HL-60 (cell line): ENCODE data around the gene KIAA1671.
"Not testable (repeated sequence)": the region's sequence is repeated elsewhere in the genome, so short reads cannot be mapped to it uniquely, and the experiment has no call there.

Experiments
- DNase-seq, 2 experiments: peaks; one replicate each; pipeline ENCODE4 v3.0.0-alpha.2; 2010 to 2020; ENCODE audit warnings: low read depth in 1 of 2, low spot score in 1 of 2
- H3K27ac ChIP-seq: fragments of 250-450 bp; sonication (Bioruptor Pico); replicated peaks from 2 replicates; pipeline ENCODE4 v1.5.1; 2020; ENCODE audit warnings: mild to moderate bottlenecking, moderate library complexity
- H3K27me3 ChIP-seq: fragments of 250-450 bp; sonication (Bioruptor Pico); 2 replicates; pipeline ENCODE4 v1.5.1; 2021; ENCODE audit warnings: mild to moderate bottlenecking, moderate library complexity; ENCODE audit not compliant: insufficient read depth, poor library complexity, severe bottlenecking
- H3K4me3 ChIP-seq: replicated peaks from 2 replicates; pipeline ENCODE4 v1.5.1; 2011; ENCODE audit warnings: mild to moderate bottlenecking, control low read depth, low read length; ENCODE audit not compliant: insufficient read depth
- GABPA ChIP-seq: IDR thresholded peaks from 2 replicates; pipeline ENCODE4 v1.6.1; 2012; ENCODE audit warnings: low read depth
- POLR2AphosphoS5 ChIP-seq: IDR thresholded peaks from 2 replicates; pipeline ENCODE4 v1.6.1; 2012; ENCODE audit warnings: low read depth
- SPI1 ChIP-seq: IDR thresholded peaks from 2 replicates; pipeline ENCODE4 v1.6.1; 2012; ENCODE audit warnings: low read depth, mild to moderate bottlenecking, borderline replicate concordance
- TF ChIP-seq, protein P1 (sequence below): IDR thresholded peaks from 2 replicates; pipeline ENCODE4 v1.6.1; 2012; ENCODE audit warnings: low read depth; ENCODE audit not compliant: insufficient replicate concordance
- TF ChIP-seq, protein P2 (sequence below): IDR thresholded peaks from one replicate; pipeline ENCODE4 v1.5.1; 2011; ENCODE audit warnings: low read length, control low read depth, inconsistent platforms; ENCODE audit not compliant: insufficient read depth

The KIAA1671 gene

DNA sequence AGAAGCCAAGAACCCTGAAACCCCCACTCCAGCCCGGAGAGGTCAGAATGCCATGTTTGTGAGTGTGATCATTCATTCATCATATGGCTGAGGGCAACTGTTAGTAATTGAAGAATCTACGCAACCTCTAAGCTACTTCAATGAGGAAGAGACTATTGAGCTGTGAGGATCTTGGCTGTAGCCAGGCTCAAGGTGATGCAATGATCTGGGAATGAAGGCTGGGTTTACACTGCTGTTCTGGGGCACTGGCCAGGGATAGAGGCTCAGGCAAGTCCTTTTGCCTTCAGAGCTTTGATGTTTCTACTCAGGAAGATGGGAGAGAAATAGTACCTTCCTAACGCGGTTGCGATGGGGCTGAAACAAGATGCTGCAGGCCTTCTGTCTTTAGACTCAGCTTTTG lies 279.8 kb downstream of the KIAA1671 start:
- TF ChIP-seq GABPA, result no peak
- TF ChIP-seq SPI1, result no peak
- TF ChIP-seq, protein P1, sequence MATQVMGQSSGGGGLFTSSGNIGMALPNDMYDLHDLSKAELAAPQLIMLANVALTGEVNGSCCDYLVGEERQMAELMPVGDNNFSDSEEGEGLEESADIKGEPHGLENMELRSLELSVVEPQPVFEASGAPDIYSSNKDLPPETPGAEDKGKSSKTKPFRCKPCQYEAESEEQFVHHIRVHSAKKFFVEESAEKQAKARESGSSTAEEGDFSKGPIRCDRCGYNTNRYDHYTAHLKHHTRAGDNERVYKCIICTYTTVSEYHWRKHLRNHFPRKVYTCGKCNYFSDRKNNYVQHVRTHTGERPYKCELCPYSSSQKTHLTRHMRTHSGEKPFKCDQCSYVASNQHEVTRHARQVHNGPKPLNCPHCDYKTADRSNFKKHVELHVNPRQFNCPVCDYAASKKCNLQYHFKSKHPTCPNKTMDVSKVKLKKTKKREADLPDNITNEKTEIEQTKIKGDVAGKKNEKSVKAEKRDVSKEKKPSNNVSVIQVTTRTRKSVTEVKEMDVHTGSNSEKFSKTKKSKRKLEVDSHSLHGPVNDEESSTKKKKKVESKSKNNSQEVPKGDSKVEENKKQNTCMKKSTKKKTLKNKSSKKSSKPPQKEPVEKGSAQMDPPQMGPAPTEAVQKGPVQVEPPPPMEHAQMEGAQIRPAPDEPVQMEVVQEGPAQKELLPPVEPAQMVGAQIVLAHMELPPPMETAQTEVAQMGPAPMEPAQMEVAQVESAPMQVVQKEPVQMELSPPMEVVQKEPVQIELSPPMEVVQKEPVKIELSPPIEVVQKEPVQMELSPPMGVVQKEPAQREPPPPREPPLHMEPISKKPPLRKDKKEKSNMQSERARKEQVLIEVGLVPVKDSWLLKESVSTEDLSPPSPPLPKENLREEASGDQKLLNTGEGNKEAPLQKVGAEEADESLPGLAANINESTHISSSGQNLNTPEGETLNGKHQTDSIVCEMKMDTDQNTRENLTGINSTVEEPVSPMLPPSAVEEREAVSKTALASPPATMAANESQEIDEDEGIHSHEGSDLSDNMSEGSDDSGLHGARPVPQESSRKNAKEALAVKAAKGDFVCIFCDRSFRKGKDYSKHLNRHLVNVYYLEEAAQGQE, result no peak
- TF ChIP-seq, protein P2, sequence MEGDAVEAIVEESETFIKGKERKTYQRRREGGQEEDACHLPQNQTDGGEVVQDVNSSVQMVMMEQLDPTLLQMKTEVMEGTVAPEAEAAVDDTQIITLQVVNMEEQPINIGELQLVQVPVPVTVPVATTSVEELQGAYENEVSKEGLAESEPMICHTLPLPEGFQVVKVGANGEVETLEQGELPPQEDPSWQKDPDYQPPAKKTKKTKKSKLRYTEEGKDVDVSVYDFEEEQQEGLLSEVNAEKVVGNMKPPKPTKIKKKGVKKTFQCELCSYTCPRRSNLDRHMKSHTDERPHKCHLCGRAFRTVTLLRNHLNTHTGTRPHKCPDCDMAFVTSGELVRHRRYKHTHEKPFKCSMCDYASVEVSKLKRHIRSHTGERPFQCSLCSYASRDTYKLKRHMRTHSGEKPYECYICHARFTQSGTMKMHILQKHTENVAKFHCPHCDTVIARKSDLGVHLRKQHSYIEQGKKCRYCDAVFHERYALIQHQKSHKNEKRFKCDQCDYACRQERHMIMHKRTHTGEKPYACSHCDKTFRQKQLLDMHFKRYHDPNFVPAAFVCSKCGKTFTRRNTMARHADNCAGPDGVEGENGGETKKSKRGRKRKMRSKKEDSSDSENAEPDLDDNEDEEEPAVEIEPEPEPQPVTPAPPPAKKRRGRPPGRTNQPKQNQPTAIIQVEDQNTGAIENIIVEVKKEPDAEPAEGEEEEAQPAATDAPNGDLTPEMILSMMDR, result no peak
- no peak for TF ChIP-seq POLR2AphosphoS5
- no peak for DNase-seq
- H3K27ac ChIP-seq, result no peak overlapping the region

DNA sequence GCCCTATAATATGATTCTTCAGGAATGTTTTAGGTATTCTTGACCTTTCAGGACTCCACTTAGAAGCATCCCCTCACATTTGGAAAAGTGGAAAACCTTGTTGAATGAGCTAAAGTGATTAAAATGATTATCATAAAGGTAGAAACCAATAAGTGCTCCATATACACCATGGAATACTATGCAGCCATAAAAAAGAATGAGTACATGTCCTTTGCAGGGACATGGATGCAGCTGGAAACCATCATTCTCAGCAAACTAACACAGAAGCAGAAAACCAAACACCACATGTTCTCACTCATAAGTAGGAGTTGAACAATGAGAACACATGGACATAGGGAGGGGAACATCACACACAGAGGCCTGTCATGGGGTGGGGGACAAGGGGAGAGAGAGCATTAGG lies 281.2 kb downstream of the KIAA1671 start:
- not testable (repeated sequence) for H3K27me3 ChIP-seq, DNase-seq, H3K27ac ChIP-seq, H3K4me3 ChIP-seq

More for the DNA sequence above, 279.8 kb downstream of the KIAA1671 start:
- Histone ChIP-seq H3K27me3 (no peaks in the 10 kb centered on the region), H3K4me3 (no peak overlapping the region)

DNA sequence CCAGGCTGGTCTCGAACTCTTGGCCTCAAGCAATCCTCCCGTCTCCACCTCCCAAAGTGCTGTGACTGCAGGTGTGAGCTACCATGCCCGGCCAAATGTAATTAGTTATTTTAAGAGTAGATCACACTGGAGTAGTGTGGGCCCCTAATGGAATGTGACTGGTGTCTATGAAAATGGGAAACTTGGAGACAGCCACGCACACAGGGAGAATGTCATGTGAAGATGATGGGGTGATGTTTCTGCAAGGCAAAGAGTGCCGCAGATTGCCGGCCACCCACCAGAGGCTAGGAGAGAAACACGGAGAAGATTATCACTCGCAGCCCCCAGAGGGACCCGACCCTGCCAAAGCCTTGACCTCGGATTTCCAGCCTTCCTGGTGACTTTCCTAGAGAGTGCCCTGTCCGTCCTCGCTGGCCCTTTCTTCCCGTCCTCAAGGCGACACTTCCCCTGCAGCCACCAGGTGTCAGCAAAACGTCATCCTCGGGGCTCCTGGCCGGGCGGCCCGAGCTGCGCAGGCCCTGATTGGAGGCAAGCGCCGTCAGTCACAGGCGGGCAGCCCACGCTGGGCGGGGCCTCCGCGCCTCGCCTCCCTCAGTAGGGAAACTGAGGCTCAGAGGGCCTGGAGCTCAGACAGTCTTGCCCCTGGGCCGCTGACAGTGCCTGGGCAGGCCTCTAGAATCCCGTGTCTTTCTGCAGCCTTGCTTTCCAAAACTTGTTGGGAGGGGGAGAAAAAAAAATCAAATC lies 283.2 kb downstream of the KIAA1671 start:
- DNase-seq, result peak; percentile 52 to 78
- H3K27ac ChIP-seq, result no peak overlapping the region
- H3K27me3 ChIP-seq, result no peaks in the 10 kb centered on the region
- TF ChIP-seq, protein P2, result peak; percentile 71
- TF ChIP-seq SPI1, result no peak
- H3K4me3 ChIP-seq, result no peak overlapping the region

DNA sequence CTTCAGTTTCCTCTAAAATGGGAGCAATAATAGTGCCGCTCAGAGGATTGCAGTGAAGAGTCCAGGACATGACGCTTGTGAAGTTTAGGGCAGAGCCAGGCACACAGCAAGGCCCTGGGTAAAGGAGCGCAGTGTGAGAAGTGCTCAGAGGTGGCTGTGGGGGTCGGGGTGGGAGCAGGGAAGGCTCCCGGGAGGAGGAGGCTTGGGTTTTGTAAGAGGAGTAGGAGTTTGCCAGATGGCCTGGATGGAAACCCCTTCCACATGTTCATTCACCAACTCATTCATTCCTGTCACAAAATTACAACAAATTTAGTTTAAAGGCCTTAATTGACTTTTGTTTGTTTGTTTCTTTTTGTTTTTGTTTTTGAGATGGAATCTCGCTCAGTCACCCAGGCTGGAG lies 283.9 kb downstream of the KIAA1671 start:
- Histone ChIP-seq H3K27me3 (no peaks in the 10 kb centered on the region), H3K27ac (no peak overlapping the region), H3K4me3 (no peak overlapping the region)
- TF ChIP-seq SPI1, result no peak
- TF ChIP-seq, protein P1, result no peak
- TF ChIP-seq POLR2AphosphoS5, result no peak
- TF ChIP-seq GABPA, result no peak
- TF ChIP-seq, protein P2, result no peak
- no peak for DNase-seq
